GM19324 (cell line): ENCODE measurements around the gene ZBTB46.
"Not testable (repeated sequence)": the region's sequence is repeated elsewhere in the genome, so short reads cannot be mapped to it uniquely, and the experiment has no call there.

ENCODE experiments used
- ATAC-seq: cut with Tn5 transposase; IDR thresholded peaks from one replicate; pipeline ENCODE4 v1.9.1; 2021; ENCODE audit warnings: mild to moderate bottlenecking, moderate library complexity; ENCODE audit not compliant: unreplicated experiment, low FRiP score

The ZBTB46 gene

GRCh38 chr20:63791497-63792156 lies 39.4 kb downstream of the ZBTB46 start:
- no peak for ATAC-seq

DNA sequence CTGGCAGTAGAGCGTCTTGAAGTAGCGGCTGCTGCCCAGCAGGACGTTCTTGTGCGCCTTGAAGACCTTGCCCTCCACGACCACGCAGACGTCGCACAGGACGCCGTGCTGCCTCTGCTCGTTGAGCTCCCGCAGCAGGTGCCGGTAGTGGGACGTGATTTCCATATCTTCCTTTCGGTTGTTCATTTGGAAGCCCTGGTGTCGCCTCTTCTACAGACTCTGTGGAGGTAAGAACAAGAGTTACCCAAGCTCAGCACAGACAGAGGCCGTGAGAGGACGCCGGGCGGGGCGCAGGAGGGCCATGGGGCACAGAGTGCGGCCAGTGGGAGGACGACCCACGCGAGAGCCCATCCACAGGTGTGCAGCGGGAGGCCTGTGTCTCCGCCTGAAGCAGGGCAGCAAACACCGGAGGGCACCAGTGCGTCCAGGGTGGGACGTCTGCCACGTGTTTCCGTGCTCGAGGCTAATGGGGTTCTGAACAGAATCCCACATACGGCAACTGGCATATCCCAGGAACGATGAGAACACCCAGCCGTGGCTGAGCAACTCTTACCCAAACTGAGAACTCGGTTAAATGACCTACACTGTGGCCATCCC lies 40.4 kb downstream of the ZBTB46 start:
- ATAC-seq: no peak

DNA sequence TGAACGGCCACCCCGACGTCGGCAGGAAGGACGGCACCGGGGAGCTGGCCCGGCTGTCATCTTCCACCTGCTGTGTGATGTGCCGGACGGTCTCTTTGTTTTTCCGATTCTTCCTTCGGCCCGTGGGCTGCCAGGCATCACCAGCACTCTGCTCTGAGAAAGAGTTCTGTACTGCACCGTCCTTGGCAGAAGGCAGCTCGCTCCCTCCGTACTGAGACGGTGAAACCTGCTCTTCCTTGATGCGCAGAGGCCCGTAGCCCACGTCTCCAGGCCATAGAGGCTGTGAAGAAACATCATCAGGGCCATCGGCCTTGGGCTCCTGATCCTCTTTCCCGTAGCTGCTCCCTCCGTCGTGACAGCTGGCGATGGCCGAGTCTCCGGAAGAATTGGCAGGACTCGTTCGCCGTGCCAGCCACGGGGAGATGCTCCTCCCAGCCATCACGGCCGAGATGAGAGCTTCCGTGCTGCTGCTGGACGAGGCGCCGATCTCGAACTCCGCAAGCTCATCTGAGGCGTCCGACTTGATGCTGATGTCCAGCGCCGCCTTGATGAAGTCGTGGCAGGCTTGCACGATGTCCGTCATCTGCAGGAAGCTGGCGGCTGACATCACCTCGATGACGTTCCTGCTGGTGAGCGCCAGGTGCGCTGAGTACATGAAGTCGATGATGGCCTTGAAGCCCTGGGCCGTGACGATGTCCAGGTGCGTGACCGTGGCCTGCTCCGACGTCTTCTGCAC lies 41.1 kb downstream of the ZBTB46 start:
- no peak for ATAC-seq

DNA sequence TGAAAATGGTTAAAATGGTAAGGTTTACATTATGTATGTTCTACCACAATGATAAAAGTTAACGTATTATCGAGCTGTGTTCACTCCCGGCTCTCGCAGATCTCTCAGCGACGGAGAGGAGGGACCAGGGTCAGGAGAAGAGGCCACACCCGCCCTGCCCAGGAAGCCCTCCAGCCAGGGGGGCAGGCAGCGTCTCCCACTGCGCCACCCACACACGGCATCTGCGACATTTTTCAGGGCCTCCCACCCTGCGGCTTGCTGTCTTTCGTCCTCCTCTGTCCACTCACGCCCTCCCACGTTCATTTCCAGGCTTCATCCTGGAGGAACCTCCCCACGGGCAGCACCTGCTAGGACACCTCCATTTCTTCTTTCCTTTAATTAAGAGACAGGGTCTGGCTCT lies 43.3 kb downstream of the ZBTB46 start:
- ATAC-seq: no peak

- ATAC-seq: no peak
Observed at GRCh38 chr20:63787302-63787701, 43.8 kb downstream of the ZBTB46 start.

- ATAC-seq: no peak
Observed at GRCh38 chr20:63785691-63786131, 45.4 kb downstream of the ZBTB46 start.

DNA sequence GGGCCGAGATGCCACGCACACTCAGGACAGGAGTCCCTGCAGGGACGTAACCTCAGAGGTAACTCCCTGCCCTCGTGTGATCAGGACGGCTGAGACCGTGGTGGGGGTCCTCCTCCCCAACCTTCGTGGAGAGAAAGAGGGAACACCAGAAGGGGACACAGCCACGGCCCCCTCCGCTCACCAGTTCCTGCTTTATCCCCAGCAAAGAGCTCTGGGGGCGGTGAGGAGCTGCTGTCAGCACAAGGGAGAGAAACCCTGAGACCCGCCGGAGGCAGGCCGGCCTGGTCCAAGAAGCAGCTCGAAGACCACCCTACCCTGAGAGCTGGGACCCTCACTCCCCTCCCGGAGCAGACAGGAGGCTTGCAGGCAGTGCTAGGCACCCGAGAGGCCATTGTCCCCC lies 47.1 kb downstream of the ZBTB46 start:
- ATAC-seq: no peak

DNA sequence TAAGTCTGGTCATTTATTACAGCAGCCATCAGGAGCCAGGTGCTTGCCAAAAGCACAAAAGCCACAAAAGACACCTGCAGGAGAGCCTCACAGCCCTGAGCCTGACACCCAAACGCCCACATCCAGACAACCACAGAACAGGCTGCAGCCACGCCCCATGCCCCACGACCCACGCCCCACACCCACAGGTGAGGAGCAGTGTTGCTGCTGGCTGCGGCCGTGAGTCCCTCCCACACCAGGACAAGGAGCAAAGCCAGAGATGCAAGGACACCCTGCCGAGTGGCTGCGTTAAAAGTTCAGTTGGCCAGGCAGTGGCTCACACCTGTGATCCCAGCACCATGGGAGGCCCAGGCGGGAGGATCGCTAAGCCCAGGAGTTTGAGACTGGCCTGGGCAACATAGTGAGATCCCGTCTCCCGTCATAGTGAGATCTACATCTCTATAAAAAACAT lies 48.5 kb downstream of the ZBTB46 start:
- ATAC-seq: no peak

DNA sequence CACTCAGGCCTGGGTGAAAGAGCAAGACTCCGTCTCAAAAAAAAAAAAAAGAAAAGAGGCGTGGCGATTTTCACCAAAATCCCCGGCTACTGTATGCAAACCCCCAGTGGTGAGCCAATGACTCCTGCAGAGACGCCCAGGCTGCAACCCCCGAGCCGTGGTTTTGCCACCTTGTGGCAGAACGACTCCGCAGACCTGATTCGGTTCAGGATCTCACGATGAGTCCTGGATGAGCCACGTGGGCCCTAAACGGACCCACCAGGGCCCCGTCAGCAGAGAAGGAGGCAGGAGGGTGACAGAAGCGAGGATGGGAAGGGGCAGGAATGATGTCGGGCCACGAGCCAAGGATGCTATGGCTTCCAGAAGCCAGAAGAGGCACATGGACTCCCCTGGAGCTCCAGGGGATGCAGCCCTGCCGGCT lies 49.0 kb downstream of the ZBTB46 start:
- ATAC-seq: no peak

GRCh38 chr20:63781181-63781580 lies 49.9 kb downstream of the ZBTB46 start:
- ATAC-seq: no peak

- ATAC-seq: no peak
Observed at GRCh38 chr20:63778857-63779256, 52.2 kb downstream of the ZBTB46 start.

- no peak for ATAC-seq
Observed at GRCh38 chr20:63778034-63778752, 52.9 kb downstream of the ZBTB46 start.

- ATAC-seq: no peak
Observed at GRCh38 chr20:63777614-63778013, 53.5 kb downstream of the ZBTB46 start.

GRCh38 chr20:63776875-63777274 lies 54.2 kb downstream of the ZBTB46 start:
- ATAC-seq: not testable (repeated sequence)

DNA sequence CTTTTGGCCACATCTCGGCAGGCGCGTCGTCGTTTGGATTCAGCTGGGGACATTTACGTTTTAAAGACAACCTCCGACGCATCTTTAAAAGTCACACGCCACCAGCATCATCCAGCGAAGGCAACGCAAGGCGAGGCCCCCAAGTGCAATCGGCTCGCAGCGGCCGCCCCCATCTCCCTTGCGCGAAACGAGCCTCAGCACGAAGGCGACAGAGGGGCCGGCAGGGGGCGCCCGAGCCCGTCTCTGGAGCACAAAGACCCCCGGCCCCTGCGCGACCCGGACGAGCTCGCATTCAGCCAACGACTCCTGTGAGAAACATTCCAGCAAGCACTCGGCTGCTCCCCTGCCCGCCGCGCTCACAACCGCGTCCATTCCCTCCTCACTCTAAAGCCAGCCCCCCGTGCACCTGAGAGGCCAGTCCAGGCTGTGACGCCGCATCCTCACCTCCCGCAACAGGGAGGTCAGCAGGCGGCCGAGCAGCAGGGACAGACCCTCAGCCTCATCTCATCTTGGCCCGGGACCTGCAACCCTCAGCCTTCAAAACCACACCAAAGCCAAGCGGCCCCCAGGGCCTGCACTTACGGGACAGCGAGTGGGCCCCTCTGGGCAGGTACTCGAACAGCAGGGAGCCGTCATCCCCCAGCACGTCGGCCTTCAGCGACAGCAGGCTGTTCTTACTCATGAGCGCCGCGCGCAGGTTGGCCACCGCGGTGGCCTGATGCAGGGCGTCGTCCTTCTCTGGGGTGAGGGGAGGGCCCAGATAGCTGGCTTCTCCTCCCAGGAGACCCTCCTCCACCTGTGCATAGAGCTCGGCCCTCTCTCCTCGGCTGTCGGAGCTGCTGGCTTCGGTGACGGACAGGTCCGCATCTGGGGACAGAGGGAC lies 55.7 kb downstream of the ZBTB46 start:
- ATAC-seq: no peak

GRCh38 chr20:63774306-63774705 lies 56.8 kb downstream of the ZBTB46 start:
- ATAC-seq: no peak

DNA sequence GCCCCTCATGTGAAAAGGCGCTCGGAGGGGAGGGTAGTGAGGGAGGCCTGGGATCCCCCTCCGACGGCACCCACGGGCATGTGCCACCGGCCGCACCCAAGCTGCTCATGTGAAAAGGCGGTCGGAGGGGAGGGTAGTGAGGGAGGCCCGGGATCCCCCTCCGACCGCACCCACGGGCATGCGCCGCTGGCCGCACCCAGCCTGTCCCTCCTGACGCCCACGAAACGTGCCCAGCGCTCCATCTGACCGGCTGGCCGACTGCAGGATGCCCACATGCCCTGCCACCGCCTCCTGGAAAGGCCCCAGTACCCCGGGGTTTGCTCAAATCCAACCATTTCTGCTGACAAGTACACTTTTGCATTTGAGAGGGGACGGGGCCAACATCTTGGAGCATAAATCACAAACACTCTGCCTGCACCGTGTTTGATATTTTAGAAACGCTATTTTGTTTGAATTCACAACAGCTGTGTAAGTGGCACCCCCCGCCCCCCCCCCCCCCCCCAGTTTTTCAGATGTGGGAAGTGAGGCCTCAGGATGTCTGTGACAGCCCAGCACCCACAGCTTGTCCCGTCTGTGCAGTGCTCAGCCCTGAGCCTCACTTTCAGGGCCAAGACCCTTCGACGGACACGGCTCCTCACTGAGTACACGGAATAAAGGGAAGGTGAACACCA lies 57.4 kb downstream of the ZBTB46 start:
- ATAC-seq: no peak

- no peak for ATAC-seq
Observed at GRCh38 chr20:63772781-63773518, 58.1 kb downstream of the ZBTB46 start.
